ENCODE results near the gene SMIM31. TPM values are rescaled to one million over a fixed set of nuclear protein-coding genes. Genes with fewer than 3 reads are reported as not detected.

The SMIM31 gene
- total RNA-seq = not detected in 2 replicates

GRCh38 chr4:164753873-164754488, at the start of gene SMIM31:
TSS of gene SMIM31 (plus strand) at chr4:164754131. CDS start at chr4:164770444, 16,313 bp downstream.

Other genes with a start within 250 kb of the SMIM31 start
- gene APELA, start 123.0 kb downstream of the SMIM31 start, total RNA-seq = not detected in 2 replicates
- gene TRIM61, start 223.5 kb downstream of the SMIM31 start, total RNA-seq = 0.64 and 1.0 TPM in 2 replicates